NB4 (cell line): ENCODE data around the gene CDHR2.

Experiments
- DNase-seq: peaks from one replicate; pipeline ENCODE4 v3.0.0; 2010; ENCODE audit warnings: low read depth
- H3K4me3 ChIP-seq: one replicate; pipeline ENCODE4 v1.5.1; 2011; ENCODE audit warnings: mild to moderate bottlenecking, low read depth, low read length, moderate library complexity
- MAX ChIP-seq: IDR thresholded peaks from 2 replicates; pipeline ENCODE4 v1.6.1; 2011; ENCODE audit warnings: low read depth, low read length
- MYC ChIP-seq: IDR thresholded peaks from 2 replicates; pipeline ENCODE4 v1.6.1; 2011; ENCODE audit warnings: low read depth, low read length
- POLR2A ChIP-seq: IDR thresholded peaks from 2 replicates; pipeline ENCODE4 v1.6.1; 2011; ENCODE audit warnings: mild to moderate bottlenecking; ENCODE audit not compliant: insufficient read length; ENCODE audit errors: extremely low read depth
- TF ChIP-seq, protein P1 (sequence below): IDR thresholded peaks from one replicate; pipeline ENCODE4 v1.5.1; 2012; ENCODE audit warnings: low read depth, low read length

Gene CDHR2, protein sequence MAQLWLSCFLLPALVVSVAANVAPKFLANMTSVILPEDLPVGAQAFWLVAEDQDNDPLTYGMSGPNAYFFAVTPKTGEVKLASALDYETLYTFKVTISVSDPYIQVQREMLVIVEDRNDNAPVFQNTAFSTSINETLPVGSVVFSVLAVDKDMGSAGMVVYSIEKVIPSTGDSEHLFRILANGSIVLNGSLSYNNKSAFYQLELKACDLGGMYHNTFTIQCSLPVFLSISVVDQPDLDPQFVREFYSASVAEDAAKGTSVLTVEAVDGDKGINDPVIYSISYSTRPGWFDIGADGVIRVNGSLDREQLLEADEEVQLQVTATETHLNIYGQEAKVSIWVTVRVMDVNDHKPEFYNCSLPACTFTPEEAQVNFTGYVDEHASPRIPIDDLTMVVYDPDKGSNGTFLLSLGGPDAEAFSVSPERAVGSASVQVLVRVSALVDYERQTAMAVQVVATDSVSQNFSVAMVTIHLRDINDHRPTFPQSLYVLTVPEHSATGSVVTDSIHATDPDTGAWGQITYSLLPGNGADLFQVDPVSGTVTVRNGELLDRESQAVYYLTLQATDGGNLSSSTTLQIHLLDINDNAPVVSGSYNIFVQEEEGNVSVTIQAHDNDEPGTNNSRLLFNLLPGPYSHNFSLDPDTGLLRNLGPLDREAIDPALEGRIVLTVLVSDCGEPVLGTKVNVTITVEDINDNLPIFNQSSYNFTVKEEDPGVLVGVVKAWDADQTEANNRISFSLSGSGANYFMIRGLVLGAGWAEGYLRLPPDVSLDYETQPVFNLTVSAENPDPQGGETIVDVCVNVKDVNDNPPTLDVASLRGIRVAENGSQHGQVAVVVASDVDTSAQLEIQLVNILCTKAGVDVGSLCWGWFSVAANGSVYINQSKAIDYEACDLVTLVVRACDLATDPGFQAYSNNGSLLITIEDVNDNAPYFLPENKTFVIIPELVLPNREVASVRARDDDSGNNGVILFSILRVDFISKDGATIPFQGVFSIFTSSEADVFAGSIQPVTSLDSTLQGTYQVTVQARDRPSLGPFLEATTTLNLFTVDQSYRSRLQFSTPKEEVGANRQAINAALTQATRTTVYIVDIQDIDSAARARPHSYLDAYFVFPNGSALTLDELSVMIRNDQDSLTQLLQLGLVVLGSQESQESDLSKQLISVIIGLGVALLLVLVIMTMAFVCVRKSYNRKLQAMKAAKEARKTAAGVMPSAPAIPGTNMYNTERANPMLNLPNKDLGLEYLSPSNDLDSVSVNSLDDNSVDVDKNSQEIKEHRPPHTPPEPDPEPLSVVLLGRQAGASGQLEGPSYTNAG (N-terminal part only)

GRCh38 chr5:176548967-176549444 is at the start of gene CDHR2:
Gene CDHR2, plus strand, starts transcription at chr5:176549342. Its CDS starts 16,011 bp downstream, at chr5:176565353.
- no peak within 1 kb of the TSS for H3K4me3 ChIP-seq
- no peak for TF ChIP-seq MAX
- no peak for TF ChIP-seq POLR2A
- TF ChIP-seq MYC = no peak
- TF ChIP-seq, protein P1, sequence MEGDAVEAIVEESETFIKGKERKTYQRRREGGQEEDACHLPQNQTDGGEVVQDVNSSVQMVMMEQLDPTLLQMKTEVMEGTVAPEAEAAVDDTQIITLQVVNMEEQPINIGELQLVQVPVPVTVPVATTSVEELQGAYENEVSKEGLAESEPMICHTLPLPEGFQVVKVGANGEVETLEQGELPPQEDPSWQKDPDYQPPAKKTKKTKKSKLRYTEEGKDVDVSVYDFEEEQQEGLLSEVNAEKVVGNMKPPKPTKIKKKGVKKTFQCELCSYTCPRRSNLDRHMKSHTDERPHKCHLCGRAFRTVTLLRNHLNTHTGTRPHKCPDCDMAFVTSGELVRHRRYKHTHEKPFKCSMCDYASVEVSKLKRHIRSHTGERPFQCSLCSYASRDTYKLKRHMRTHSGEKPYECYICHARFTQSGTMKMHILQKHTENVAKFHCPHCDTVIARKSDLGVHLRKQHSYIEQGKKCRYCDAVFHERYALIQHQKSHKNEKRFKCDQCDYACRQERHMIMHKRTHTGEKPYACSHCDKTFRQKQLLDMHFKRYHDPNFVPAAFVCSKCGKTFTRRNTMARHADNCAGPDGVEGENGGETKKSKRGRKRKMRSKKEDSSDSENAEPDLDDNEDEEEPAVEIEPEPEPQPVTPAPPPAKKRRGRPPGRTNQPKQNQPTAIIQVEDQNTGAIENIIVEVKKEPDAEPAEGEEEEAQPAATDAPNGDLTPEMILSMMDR = no peak
- DNase-seq = no peak

- H3K4me3 ChIP-seq = no peak overlapping the region
- TF ChIP-seq POLR2A (no peak), MAX (no peak), MYC (no peak)
- TF ChIP-seq, protein P1 = no peak
- no peak for DNase-seq
These were observed 48.6 kb upstream of the CDHR2 start for GRCh38 chr5:176500511-176500910.

DNA sequence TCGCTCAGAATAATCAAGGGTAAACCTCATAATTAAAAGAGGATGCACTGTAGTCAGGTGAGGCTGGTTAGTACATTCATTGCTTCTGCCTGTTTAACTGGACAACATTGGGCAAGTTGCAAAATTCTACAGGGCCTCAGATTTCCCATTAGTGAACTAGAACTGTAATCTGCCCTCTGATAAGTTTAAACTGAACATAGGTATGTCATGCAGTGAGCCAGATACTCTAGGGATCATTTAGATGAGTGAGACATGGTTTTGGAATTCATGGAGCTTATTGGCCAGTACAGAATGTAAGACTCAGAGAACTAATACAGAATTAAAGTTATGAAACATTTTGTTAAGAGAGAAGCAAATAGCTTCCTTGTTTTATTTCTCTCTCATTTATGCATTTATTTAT is 47.8 kb upstream of the CDHR2 start:
- no peak overlapping the region for H3K4me3 ChIP-seq
- no peak for DNase-seq
- TF ChIP-seq MYC (no peak), POLR2A (no peak), MAX (no peak)
- TF ChIP-seq, protein P1 = no peak

- no peak for TF ChIP-seq MYC
- TF ChIP-seq MAX = no peak
- TF ChIP-seq, protein P1 = no peak
- TF ChIP-seq POLR2A = no peak
- H3K4me3 ChIP-seq = no peak overlapping the region
- no peak for DNase-seq
These were observed 45.6 kb upstream of the CDHR2 start for GRCh38 chr5:176503496-176503895.

- no peak overlapping the region for H3K4me3 ChIP-seq
- TF ChIP-seq MYC = no peak
- TF ChIP-seq, protein P1 = no peak
- no peak for TF ChIP-seq MAX
- TF ChIP-seq POLR2A = no peak
These were observed 41.2 kb upstream of the CDHR2 start for GRCh38 chr5:176507911-176508310.

More at GRCh38 chr5:176507911-176508310, 41.2 kb upstream of the CDHR2 start:
- no peak for DNase-seq
